GM18909 (cell line): Measurements from ENCODE around the gene MAN2B2.

Source experiments
- ATAC-seq: cut with Tn5 transposase; IDR thresholded peaks from one replicate; pipeline ENCODE4 v1.9.1; 2021; ENCODE audit warnings: mild to moderate bottlenecking; ENCODE audit not compliant: unreplicated experiment, poor library complexity

Gene MAN2B2

GRCh38 chr4:6574747-6575502, at the start of gene MAN2B2:
Gene MAN2B2, plus strand, starts transcription at chr4:6575189. Its CDS starts 22 bp downstream, at chr4:6575211.
- ATAC-seq: peak; percentile 92

GRCh38 chr4:6525474-6525873, 49.5 kb upstream of the MAN2B2 start:
- no peak for ATAC-seq

- no peak for ATAC-seq
Measured at GRCh38 chr4:6526156-6526555, 48.8 kb upstream of the MAN2B2 start.

GRCh38 chr4:6526671-6527091, 48.3 kb upstream of the MAN2B2 start:
- ATAC-seq: no peak

- ATAC-seq: no peak
Measured at GRCh38 chr4:6527259-6527658, 47.7 kb upstream of the MAN2B2 start.

- no peak for ATAC-seq
Measured at GRCh38 chr4:6527683-6528595, 47.0 kb upstream of the MAN2B2 start.

GRCh38 chr4:6529021-6529420, 46.0 kb upstream of the MAN2B2 start:
- no peak for ATAC-seq

GRCh38 chr4:6530301-6530700, 44.7 kb upstream of the MAN2B2 start:
- ATAC-seq: no peak

GRCh38 chr4:6530964-6531363, 44.0 kb upstream of the MAN2B2 start:
- no peak for ATAC-seq

- ATAC-seq: no peak
Measured at GRCh38 chr4:6532102-6532501, 42.9 kb upstream of the MAN2B2 start.

- ATAC-seq: no peak
Measured at GRCh38 chr4:6532658-6533057, 42.3 kb upstream of the MAN2B2 start.

GRCh38 chr4:6534050-6534449, 40.9 kb upstream of the MAN2B2 start:
- ATAC-seq: no peak

- no peak for ATAC-seq
Measured at GRCh38 chr4:6534618-6535328, 40.2 kb upstream of the MAN2B2 start.

- ATAC-seq: no peak
Measured at GRCh38 chr4:6535329-6535692, 39.7 kb upstream of the MAN2B2 start.

GRCh38 chr4:6535706-6536105, 39.3 kb upstream of the MAN2B2 start:
- ATAC-seq: no peak

- no peak for ATAC-seq
Measured at GRCh38 chr4:6538111-6538510, 36.9 kb upstream of the MAN2B2 start.

- ATAC-seq: no peak
Measured at GRCh38 chr4:6538575-6538974, 36.4 kb upstream of the MAN2B2 start.

- no peak for ATAC-seq
Measured at GRCh38 chr4:6539009-6539764, 35.8 kb upstream of the MAN2B2 start.

GRCh38 chr4:6540879-6541278, 34.1 kb upstream of the MAN2B2 start:
- ATAC-seq: no peak

- ATAC-seq: no peak
Measured at GRCh38 chr4:6541789-6542188, 33.2 kb upstream of the MAN2B2 start.
